HEK293 (cell line): ENCODE data around the gene CAMKK1.

Source experiments
- KLF16 ChIP-seq: fragments of 450-650 bp; formaldehyde crosslinking; IDR thresholded peaks from 2 replicates; pipeline ENCODE4 v1.5.1; 2017; ENCODE audit warnings: missing biosample characterization, missing genetic modification characterization
- ZNF792 ChIP-seq: fragments of 450-650 bp; formaldehyde crosslinking; IDR thresholded peaks from 2 replicates; pipeline ENCODE4 v1.5.1; 2016; ENCODE audit warnings: missing biosample characterization, missing genetic modification characterization

DNA sequence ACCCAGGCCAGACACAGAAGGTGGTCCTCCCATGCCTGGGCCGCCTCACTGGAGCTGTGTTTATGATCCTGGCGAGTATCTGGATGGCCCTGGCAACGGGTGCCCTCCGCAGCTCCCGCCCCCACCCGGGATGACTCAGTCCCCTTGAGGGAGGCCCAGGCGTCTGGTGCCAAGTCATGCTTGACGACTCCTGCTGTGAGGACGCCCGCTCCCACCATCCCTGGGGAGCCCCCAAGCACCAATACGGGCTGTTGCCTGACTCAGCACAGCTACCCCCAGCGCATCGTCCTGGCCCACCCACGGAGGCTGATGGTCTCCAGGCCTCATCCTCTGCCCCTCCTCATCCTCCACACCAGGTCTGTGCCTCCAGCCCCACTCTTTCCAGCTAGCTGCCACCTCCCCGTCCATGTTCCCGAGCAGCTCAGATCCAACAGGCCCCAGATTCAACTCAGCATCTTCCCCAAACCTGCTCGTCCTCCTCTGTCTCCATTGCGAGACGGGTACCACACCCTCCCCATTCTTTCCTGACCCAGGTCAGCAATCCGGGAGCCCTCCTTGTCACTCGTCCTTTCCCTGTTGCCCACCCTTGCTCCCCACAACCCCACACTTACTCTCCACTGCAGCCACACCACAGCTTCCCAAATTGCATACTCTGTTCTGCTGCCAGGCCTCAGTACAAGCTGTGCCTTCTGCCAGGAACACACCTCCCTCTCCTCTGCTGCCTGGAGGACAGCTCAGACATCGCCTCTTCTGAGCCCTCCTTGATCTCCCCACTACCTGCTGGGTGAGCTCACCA lies 2.6 kb downstream of the CAMKK1 start:
- TF ChIP-seq KLF16 (peak; percentile 98), ZNF792 (tag by site-specific recombination) (no peak)
